Immature natural killer cell (primary cell): Measurements from ENCODE around the gene RPS15A. TPM values are rescaled to one million over a fixed set of nuclear protein-coding genes. Genes with fewer than 3 reads are reported as not detected.

Experiments used
- DNase-seq, 3 donors: peaks; one replicate each; pipeline ENCODE4 v3.0.0; 2022; ENCODE audit warnings: mixed read lengths in 1 of 3
- H3K27ac Mint-ChIP-seq, 6 donors: one replicate each; pipeline ENCODE4 v1.8.0; 2020; ENCODE audit warnings: mixed read lengths in 6 of 6, mild to moderate bottlenecking in 5 of 6, inconsistent platforms in 4 of 6, moderate library complexity in 3 of 6
- H3K27me3 Mint-ChIP-seq, 3 donors: one replicate each; pipeline ENCODE4 v1.8.0; 2020 to 2021; ENCODE audit warnings: low read depth in 3 of 3, mild to moderate bottlenecking in 3 of 3, mixed read lengths in 3 of 3, moderate library complexity in 3 of 3, inconsistent platforms in 1 of 3
- H3K36me3 Mint-ChIP-seq, 3 donors: one replicate each; pipeline ENCODE4 v1.8.0; 2020; ENCODE audit warnings: mixed read lengths in 3 of 3, inconsistent platforms in 2 of 3, mild to moderate bottlenecking in 2 of 3
- H3K4me1 Mint-ChIP-seq, 2 donors: one replicate each; pipeline ENCODE4 v1.8.0; 2020; ENCODE audit warnings: inconsistent platforms in 2 of 2, mild to moderate bottlenecking in 2 of 2, mixed read lengths in 2 of 2, moderate library complexity in 1 of 2
- H3K4me3 Mint-ChIP-seq, 5 donors: one replicate each; pipeline ENCODE4 v1.8.0; 2020; ENCODE audit warnings: mild to moderate bottlenecking in 5 of 5, mixed read lengths in 5 of 5, inconsistent platforms in 3 of 5, moderate library complexity in 3 of 5
- H3K9me3 Mint-ChIP-seq, 6 donors: one replicate each; pipeline ENCODE4 v1.8.0; 2020; ENCODE audit warnings: mild to moderate bottlenecking in 6 of 6, mixed read lengths in 6 of 6, inconsistent platforms in 4 of 6, moderate library complexity in 3 of 6
- polyA plus RNA-seq, 3 donors: library from polyadenylated mRNA; unstranded; fragments of 300-500 nt; fragmentation: Illumina TruSeq; gene quantifications; one replicate each; pipeline ENCODE4 v1.2.3, GENCODE V29; 2021

The RPS15A gene
- 1,000 to 10,000 TPM in 2 of 3 donors, 100 to 1,000 TPM in 1; 767 to 2,522 (median 1,576) TPM for polyA plus RNA-seq

DNA sequence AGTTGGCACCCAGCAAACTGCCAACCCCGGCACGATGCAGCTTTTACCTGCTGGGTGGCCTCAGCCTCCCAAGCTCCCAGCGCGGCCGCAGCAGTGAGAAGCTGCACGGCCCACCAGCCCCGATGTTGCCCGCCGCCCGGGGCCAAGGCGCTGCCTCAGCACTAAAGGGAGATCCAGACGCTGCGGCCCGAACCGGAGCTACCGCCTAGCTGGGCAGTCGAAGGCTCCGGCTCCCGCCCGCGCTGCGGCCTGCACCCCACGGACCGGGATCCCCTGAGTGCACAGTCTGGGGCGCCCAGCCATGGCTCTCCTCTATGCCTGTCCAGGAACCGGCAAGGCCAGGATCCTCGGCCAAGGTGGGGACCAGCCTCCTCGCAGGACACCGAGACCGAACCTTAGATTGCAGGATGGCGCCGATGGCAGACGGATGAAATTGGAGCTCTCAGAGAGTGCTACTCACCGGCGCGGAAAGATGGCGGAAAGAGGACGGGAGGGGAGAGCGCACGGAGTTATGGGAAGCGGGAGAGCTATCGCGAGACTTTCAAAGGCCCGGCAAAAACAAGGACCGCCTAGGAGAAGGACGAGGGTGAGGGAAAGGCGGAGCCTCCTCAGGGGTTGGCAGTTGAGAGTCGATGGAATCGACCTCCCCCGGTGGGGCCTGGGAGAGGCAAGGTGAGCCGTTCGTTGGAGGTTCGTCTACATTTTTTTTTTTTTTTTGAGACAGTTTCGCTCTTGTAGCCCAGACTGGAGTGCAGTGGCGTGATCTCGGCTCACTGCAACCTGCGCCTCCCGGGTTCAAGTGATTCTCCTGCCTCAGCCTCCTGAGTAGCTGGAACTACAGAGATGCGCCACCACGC lies at the start of gene RPS15A:
RPS15A (minus strand) TSS at position 485 of the 857 bp plus-strand sequence. CDS start 1,221 bp downstream, outside the sequence.
- Mint-ChIP-seq H3K36me3 (peaks cover 23 to 51% (median 50%) of the 10 kb centered on the region in 3 donors), H3K4me1 (peaks cover 53 to 58% of the 10 kb centered on the region in 2 donors)

DNA sequence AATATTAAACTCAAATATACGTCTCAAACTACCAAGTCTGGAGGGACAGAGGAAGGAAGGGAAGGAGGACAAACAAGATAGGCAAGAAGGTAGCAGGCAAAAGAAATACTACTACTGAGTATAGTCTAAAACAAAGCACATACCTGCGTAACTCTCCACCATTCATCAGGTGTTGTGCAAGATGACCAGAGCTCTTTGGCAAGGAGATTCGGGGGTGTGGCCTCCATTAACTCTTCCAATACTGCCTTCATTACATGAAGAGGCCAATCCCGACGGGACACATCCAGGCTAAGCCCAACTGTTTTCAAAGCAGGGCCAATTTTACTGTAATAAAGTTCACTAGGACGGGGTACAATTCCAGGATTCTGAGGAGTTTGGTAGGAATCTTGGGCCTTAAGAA lies 49.4 kb upstream of the RPS15A start:
- peaks cover 0 to 4% of the 10 kb centered on the region in 2 donors for H3K4me1 Mint-ChIP-seq
- peak overlapping the region in 2 of 6 donors; percentile 12 to 36 for H3K27ac Mint-ChIP-seq
- no peaks in the 10 kb centered on the region for H3K9me3 Mint-ChIP-seq
- peaks cover 0 to 2% (median 2%) of the 10 kb centered on the region in 3 donors for H3K27me3 Mint-ChIP-seq
- H3K36me3 Mint-ChIP-seq: peaks cover 22 to 59% (median 34%) of the 10 kb centered on the region in 3 donors
- DNase-seq: no peak
- H3K4me3 Mint-ChIP-seq: no peak overlapping the region

More for the DNA sequence above, at the start of gene RPS15A:
- Mint-ChIP-seq H3K4me3 (peak within 1 kb of the TSS; percentile 93 to 99 (median 97)), H3K27me3 (peaks cover 4 to 21% (median 20%) of the 10 kb centered on the region in 3 donors), H3K9me3 (no peaks in the 10 kb centered on the region), H3K27ac (peak within 1 kb of the TSS; percentile 88 to 97 (median 90))
- DNase-seq: peak; percentile 90 to 93 (median 92)

GRCh38 chr16:18836702-18837101 lies 46.6 kb upstream of the RPS15A start:
- no peak for DNase-seq
- peak overlapping the region in 4 of 6 donors; percentile 13 to 70 (median 38) for H3K27ac Mint-ChIP-seq
- peaks cover 0 to 5% (median 2%) of the 10 kb centered on the region in 3 donors for H3K27me3 Mint-ChIP-seq
- H3K36me3 Mint-ChIP-seq: peaks cover 28 to 55% (median 31%) of the 10 kb centered on the region in 3 donors
- H3K4me3 Mint-ChIP-seq: no peak overlapping the region
- H3K4me1 Mint-ChIP-seq: no peaks in the 10 kb centered on the region
- H3K9me3 Mint-ChIP-seq: no peaks in the 10 kb centered on the region

DNA sequence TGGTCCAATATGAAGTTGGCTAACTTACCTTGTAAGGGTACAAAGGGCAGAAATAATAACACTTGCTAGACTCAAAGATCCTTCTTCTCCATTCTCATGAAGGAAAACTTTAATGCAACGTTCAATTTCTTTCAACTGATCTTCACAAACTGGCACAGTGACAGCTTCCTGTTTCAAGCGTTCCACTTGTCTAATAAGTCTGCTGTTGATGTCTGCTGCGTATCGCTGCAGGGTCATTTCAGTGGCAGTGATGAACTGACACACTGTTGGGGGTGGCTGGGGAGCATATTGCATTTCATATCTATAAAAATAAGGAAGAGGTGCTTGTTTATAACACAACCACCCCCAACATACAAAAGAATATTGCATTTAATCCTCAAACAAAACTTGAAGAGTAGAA lies 44.7 kb upstream of the RPS15A start:
- no peaks in the 10 kb centered on the region for H3K4me1 Mint-ChIP-seq
- peaks cover 28 to 52% (median 33%) of the 10 kb centered on the region in 3 donors for H3K36me3 Mint-ChIP-seq
- H3K4me3 Mint-ChIP-seq: no peak overlapping the region
- H3K9me3 Mint-ChIP-seq: no peaks in the 10 kb centered on the region
- H3K27ac Mint-ChIP-seq: peak overlapping the region in 2 of 6 donors; percentile 16
- H3K27me3 Mint-ChIP-seq: peaks cover 0 to 5% (median 2%) of the 10 kb centered on the region in 3 donors
- DNase-seq: no peak

DNA sequence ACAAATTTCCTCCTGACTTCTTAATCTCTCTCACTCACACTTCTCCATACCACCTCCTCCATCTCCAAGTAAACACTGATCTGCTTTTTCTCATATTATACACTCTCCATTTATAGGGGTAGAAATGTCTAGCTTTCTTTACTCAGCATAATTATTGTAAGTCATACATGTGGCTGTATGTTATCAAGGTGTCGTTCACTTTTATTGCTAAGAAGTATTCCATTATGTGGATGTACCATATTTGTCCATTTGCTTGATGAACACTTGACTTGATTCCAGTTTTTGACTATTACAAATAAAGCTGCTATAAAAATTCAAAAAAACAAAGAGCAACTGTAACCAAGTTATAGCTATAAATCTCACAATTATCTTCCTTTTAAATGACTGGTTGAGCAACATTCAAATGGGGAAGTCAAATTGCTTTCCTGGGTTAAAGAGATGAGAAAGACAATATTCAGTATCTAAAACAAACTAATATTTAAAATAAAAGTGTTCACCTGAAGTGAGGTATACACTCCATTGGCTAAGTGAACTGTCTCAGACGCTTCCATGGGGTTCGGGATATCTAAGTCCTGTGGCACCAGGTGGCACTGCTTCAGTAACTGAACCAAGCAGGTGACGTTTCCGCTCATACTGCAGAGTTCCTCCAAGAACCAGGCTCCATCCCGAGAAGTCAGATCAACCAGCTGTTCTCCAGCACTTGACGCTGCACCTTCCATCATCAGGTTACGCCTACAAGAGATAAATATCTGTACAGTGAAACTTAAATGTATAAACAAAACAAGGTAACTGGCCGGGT lies 43.8 kb upstream of the RPS15A start:
- Mint-ChIP-seq H3K4me3 (no peak overlapping the region), H3K4me1 (no peaks in the 10 kb centered on the region), H3K27ac (peak overlapping the region in 3 of 6 donors; percentile 7 to 16 (median 13)), H3K9me3 (no peaks in the 10 kb centered on the region), H3K27me3 (peaks cover 0 to 3% (median 0%) of the 10 kb centered on the region in 3 donors), H3K36me3 (peaks cover 22 to 50% (median 40%) of the 10 kb centered on the region in 3 donors)
- DNase-seq: no peak

DNA sequence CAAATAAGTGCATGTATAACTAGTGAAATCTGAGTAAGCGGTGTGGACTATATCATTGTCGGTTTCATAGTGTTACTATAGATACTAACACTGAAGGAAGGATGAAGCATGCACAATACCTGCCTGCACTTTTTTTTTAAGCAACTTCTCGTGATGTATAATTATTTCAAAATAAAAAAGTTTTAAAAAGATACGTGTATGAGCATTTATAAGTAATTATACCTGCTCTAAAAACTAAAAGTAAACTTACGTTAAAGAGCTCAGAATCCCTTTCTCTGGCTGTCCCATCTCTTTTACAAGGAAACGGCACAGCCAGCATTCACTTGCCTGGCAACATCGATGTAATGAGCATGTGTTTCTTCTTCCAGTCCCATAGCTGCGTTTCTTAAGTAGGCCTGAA lies 42.5 kb upstream of the RPS15A start:
- H3K36me3 Mint-ChIP-seq: peaks cover 29 to 51% (median 38%) of the 10 kb centered on the region in 3 donors
- no peak overlapping the region for H3K27ac Mint-ChIP-seq
- peaks cover 0 to 4% (median 0%) of the 10 kb centered on the region in 3 donors for H3K27me3 Mint-ChIP-seq
- DNase-seq: no peak
- no peaks in the 10 kb centered on the region for H3K4me1 Mint-ChIP-seq
- H3K4me3 Mint-ChIP-seq: no peak overlapping the region
- H3K9me3 Mint-ChIP-seq: no peaks in the 10 kb centered on the region

- H3K27me3 Mint-ChIP-seq: peaks cover 0 to 4% (median 0%) of the 10 kb centered on the region in 3 donors
- no peaks in the 10 kb centered on the region for H3K9me3 Mint-ChIP-seq
- no peak for DNase-seq
- peaks cover 24 to 46% (median 33%) of the 10 kb centered on the region in 3 donors for H3K36me3 Mint-ChIP-seq
- H3K27ac Mint-ChIP-seq: no peak overlapping the region
- no peak overlapping the region for H3K4me3 Mint-ChIP-seq
- no peaks in the 10 kb centered on the region for H3K4me1 Mint-ChIP-seq
Observed at GRCh38 chr16:18832006-18832405, 41.9 kb upstream of the RPS15A start.

DNA sequence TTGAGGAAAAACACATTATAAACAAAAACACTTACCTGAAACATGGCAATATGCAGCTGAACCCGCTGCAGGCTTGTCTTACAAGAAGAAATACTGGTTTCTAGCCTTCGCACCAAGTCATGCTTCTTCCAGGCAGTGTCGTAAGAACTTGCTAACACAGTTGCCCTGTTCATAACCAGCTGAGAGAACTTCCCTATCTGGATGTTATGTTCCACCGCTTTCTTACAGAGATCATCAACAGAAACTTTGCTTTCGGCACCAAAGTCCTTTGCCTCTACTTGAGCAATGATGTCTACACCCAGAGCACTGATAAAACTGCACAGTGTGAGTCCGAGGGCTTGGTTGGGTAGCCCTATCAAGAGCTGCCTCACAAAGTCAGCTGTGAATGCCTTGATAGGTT lies 39.1 kb upstream of the RPS15A start:
- Mint-ChIP-seq H3K27ac (peak overlapping the region in 2 of 6 donors; percentile 12 to 36), H3K36me3 (peaks cover 11 to 26% (median 20%) of the 10 kb centered on the region in 3 donors), H3K4me3 (no peak overlapping the region), H3K4me1 (no peaks in the 10 kb centered on the region), H3K27me3 (peaks cover 0 to 3% (median 0%) of the 10 kb centered on the region in 3 donors), H3K9me3 (no peaks in the 10 kb centered on the region)
- no peak for DNase-seq

DNA sequence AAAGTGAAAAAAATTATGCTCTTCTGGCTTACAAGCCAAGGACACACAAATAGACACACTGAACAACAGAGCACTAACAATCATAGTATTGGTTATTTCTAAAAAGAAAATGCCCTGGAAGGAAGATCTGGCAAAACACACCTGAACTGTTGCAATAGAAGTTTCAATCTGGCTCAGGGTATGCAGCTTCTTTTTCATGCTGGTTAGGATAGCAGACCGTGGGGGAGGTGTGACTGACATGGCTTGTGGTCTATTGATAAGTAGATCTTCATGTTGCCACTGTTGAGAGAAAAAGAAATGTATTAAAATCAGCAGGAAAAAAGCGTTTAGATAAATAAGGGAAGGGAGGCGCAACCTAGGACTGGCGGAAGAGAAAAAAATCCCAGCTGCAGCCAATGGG lies 37.8 kb upstream of the RPS15A start:
- peaks cover 0 to 2% (median 0%) of the 10 kb centered on the region in 3 donors for H3K27me3 Mint-ChIP-seq
- H3K36me3 Mint-ChIP-seq: peaks cover 7 to 24% (median 15%) of the 10 kb centered on the region in 3 donors
- no peak overlapping the region for H3K4me3 Mint-ChIP-seq
- H3K4me1 Mint-ChIP-seq: no peaks in the 10 kb centered on the region
- no peak for DNase-seq
- peak overlapping the region in 1 of 6 donors; percentile 44 for H3K27ac Mint-ChIP-seq
- no peaks in the 10 kb centered on the region for H3K9me3 Mint-ChIP-seq

GRCh38 chr16:18816286-18816685 lies 26.2 kb upstream of the RPS15A start:
- no peaks in the 10 kb centered on the region for H3K9me3 Mint-ChIP-seq
- H3K27me3 Mint-ChIP-seq: peaks cover 0 to 5% (median 2%) of the 10 kb centered on the region in 3 donors
- H3K36me3 Mint-ChIP-seq: peaks cover 11 to 32% (median 15%) of the 10 kb centered on the region in 3 donors
- H3K4me3 Mint-ChIP-seq: no peak overlapping the region
- peaks cover 13 to 15% of the 10 kb centered on the region in 2 donors for H3K4me1 Mint-ChIP-seq
- no peak overlapping the region for H3K27ac Mint-ChIP-seq
- DNase-seq: no peak

DNA sequence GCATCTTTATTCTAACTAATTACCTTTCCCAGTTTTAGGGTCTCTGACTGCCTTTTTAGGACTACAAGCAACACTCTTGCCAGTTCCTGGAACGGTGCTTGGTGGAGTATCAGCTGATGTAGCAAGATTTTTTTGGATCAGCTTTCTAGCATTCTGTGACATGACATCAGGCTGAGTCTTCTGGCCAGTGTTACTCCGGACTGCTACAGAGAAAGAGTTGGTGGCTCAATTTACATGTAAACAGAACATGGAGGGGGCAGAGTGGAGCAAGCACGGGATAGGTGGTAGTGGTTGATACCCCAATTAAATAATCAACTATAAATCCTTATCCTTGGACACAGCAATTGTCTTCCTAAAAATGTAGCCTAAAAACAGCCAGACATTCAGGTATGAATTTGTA lies 21.8 kb upstream of the RPS15A start:
- Mint-ChIP-seq H3K27me3 (peaks cover 0 to 6% (median 2%) of the 10 kb centered on the region in 3 donors), H3K36me3 (peaks cover 19 to 51% (median 32%) of the 10 kb centered on the region in 3 donors), H3K27ac (no peak overlapping the region)

DNA sequence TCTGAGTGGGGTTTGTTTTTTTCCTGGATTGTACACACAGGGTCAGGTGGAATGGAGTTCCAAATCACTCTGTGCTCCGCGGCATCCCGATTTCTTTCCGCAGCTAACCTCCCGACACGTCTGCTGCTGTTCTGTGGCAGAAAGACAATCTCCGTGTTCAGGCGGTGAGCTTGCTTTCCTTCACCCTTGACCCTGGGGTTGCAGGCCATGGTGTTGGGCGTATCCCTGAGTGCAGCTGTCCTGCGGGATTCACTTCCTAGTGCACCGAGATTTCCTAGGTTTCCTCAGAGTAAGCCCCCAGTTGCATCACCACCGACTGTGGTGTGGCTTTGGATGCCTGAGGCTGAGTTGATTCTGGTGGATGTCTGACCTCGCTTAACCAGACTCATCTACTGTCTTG lies 19.0 kb upstream of the RPS15A start:
- H3K36me3 Mint-ChIP-seq: peaks cover 15 to 46% (median 29%) of the 10 kb centered on the region in 3 donors
- no peak for DNase-seq
- peaks cover 3 to 5% of the 10 kb centered on the region in 2 donors for H3K4me1 Mint-ChIP-seq
- peaks cover 0 to 1% (median 0%) of the 10 kb centered on the region in 6 donors for H3K9me3 Mint-ChIP-seq
- H3K27ac Mint-ChIP-seq: peak overlapping the region in 1 of 6 donors; percentile 3
- peaks cover 0 to 5% (median 2%) of the 10 kb centered on the region in 3 donors for H3K27me3 Mint-ChIP-seq
- H3K4me3 Mint-ChIP-seq: peak overlapping the region in 1 of 5 donors; percentile 30

More for the DNA sequence above, 21.8 kb upstream of the RPS15A start:
- H3K4me3 Mint-ChIP-seq: no peak overlapping the region
- DNase-seq: no peak
- H3K9me3 Mint-ChIP-seq: peaks cover 0 to 1% (median 0%) of the 10 kb centered on the region in 6 donors
- no peaks in the 10 kb centered on the region for H3K4me1 Mint-ChIP-seq

GRCh38 chr16:18805257-18805773 lies 15.2 kb upstream of the RPS15A start:
- H3K4me3 Mint-ChIP-seq: no peak overlapping the region
- peaks cover 34 to 37% of the 10 kb centered on the region in 2 donors for H3K4me1 Mint-ChIP-seq
- peaks cover 0 to 1% (median 0%) of the 10 kb centered on the region in 6 donors for H3K9me3 Mint-ChIP-seq
- H3K27me3 Mint-ChIP-seq: peaks cover 11 to 22% (median 13%) of the 10 kb centered on the region in 3 donors
- peaks cover 12 to 23% (median 21%) of the 10 kb centered on the region in 3 donors for H3K36me3 Mint-ChIP-seq
- no peak for DNase-seq
- H3K27ac Mint-ChIP-seq: peak overlapping the region in 3 of 6 donors; percentile 16 to 81 (median 16)
